ENCODE results near the gene TBL3. TPM values are rescaled to one million over a fixed set of nuclear protein-coding genes. Genes with fewer than 3 reads are reported as not detected.

The TBL3 gene
- 10 to 100 TPM; 29.4 to 30.7 TPM for total RNA-seq

DNA sequence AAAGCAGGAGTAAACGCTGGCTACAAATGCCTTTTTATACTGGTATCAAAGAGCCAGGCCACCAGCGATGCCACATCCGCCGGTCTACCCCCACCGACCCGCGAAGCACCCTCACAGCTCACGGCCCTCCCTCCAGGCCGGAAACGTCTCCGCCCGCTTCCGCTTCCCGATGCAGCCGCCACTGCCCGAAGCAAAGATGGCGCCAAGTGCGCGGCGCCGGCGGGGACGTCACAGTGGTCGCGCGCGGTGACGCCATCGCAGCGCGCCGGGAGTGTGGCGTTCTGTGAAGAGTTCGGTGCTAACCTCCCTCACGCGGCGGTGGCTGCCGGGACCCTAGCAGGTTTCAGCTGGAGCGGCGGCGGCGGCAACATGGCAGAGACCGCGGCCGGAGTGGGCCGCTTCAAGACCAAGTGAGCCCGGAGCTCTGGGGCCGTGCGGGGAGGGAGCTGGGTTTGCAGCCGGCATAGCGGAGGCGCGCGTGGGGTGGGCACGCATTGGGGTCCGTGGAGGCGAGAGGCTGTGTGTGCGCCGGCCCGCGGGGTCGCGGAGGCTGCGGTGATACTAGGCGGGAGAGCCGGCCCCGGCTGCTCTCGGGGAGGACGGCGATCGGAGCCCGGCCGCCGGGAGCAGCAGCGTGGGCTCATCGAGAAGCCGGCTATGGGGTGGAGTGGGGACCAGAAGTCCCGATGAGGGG is at the start of gene TBL3:
Gene TBL3 (plus strand): TSS at position 258 of the 694 bp plus-strand sequence. CDS start 112 bp downstream, at position 370.
- peak within 1 kb of the TSS; percentile 99 for H3K27ac Mint-ChIP-seq
- ATAC-seq (ENCODE audit: low read depth): peak; percentile 93
- H3K9me3 Mint-ChIP-seq: no peaks in the 10 kb centered on the region
- H3K36me3 Mint-ChIP-seq: peaks cover 7% of the 10 kb centered on the region
- H3K27me3 Mint-ChIP-seq: no peaks in the 10 kb centered on the region
- peak within 1 kb of the TSS; percentile 96 for H3K4me3 Mint-ChIP-seq
- DNase-seq: peak; percentile 99
- H3K4me1 Mint-ChIP-seq: peaks cover 13% of the 10 kb centered on the region
- POLR2A ChIA-PET: interaction anchor here (0.6 to 4.0 kb wide), 17 partner anchors 9 to 503 kb away, joined by 3 to 37 read pairs (median 6); partner anchors contain the start of genes GFER, MAPK8IP3, NDUFB10 and NOXO1

DNA sequence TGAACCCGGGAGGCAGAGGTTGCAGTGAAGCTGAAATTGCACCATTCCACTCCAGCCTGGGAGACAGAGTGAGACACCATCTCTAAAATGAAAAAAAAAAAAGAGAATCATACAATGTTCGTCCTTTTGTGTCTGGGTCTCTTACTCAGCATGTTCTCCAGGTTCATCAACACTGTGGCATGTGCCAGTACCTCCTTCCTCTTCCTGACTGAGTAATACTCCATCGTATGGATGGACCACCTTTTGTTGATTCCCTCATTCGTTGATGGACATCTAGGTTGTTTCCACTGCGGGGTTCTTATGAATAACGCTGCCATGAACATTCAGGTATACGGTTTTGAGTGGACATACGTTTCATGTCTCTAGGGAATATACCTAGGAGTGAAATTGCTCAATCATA is 49.5 kb upstream of the TBL3 start:
- Mint-ChIP-seq H3K9me3 (no peaks in the 10 kb centered on the region), H3K27ac (no peak overlapping the region), H3K4me1 (peaks cover 1% of the 10 kb centered on the region), H3K4me3 (no peak overlapping the region), H3K27me3 (peaks cover 52% of the 10 kb centered on the region), H3K36me3 (no peaks in the 10 kb centered on the region)
- ATAC-seq (ENCODE audit: low read depth): no peak
- POLR2A ChIA-PET: no interaction called here
- DNase-seq: no peak

DNA sequence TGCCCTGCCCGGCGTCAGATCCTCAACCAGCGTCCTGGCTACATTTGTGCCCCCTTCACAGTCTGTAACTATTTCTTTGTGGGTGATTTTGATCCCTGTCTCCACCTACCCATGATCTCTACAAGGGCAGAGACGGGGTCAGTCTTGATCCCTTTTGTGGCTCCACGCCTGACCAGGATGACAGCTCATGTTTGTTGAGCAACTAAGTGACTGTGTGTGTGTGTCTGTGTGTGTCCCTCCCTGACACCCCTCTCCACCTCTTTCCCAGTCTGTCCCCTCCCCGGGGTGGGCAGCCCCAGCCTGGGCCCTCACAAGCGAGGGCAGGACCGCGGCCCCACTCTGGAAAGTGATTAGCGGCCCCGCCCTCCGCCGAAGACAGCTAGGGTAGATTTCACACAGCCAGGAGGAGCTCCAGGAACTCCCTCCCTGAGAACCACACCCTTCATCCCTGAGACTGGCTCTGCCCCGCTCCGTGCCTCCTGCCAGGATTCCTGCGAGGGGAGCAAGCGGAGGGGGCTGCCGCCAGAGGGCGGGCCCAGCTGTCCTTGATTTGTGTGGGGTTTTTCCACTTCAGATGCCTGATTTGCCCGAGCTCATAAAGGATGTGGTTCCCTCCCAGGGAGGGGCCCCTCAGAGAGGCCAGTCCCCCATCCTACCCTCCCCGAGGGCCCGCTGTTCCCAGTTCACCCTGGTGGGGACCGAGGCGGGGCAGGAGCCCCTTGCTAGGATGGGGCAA is 48.4 kb upstream of the TBL3 start:
- Mint-ChIP-seq H3K4me3 (no peak overlapping the region), H3K36me3 (no peaks in the 10 kb centered on the region), H3K9me3 (no peaks in the 10 kb centered on the region), H3K27ac (no peak overlapping the region), H3K4me1 (peaks cover 1% of the 10 kb centered on the region), H3K27me3 (peaks cover 51% of the 10 kb centered on the region)
- ATAC-seq (ENCODE audit: low read depth) (no peak), DNase-seq (no peak)
- POLR2A ChIA-PET: interaction anchor here (1.8 kb wide), 1 partner anchor 141 kb away, joined by 6 read pairs; the partner anchor contains the start of genes NUBP2 and SPSB3

DNA sequence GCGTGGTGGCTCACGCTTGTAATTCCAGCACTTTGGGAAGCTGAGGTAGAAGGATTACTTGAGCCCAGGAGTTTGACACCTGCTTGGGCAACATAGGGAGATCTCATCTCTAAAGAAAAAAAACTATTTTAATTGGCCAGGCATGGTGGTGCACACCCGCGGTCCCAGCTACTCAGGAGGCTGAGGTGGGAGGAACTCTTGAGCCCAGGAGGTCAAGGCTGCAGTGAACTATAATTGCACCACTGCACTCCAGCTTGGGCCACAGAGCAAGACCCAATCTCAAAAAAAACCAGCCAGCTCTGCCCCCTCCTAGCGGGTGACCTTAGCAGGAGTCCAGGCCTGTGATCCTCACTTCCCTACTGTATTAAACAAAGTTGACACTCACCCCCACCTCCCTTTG is 47.8 kb upstream of the TBL3 start:
- Mint-ChIP-seq H3K27ac (no peak overlapping the region), H3K36me3 (no peaks in the 10 kb centered on the region), H3K9me3 (no peaks in the 10 kb centered on the region), H3K4me3 (no peak overlapping the region), H3K27me3 (peaks cover 46% of the 10 kb centered on the region), H3K4me1 (peaks cover 2% of the 10 kb centered on the region)
- POLR2A ChIA-PET: interaction anchor here (1.8 kb wide), 1 partner anchor 142 kb away, joined by 6 read pairs; the partner anchor contains the start of genes NUBP2 and SPSB3
- ATAC-seq (ENCODE audit: low read depth) (no peak), DNase-seq (no peak)

DNA sequence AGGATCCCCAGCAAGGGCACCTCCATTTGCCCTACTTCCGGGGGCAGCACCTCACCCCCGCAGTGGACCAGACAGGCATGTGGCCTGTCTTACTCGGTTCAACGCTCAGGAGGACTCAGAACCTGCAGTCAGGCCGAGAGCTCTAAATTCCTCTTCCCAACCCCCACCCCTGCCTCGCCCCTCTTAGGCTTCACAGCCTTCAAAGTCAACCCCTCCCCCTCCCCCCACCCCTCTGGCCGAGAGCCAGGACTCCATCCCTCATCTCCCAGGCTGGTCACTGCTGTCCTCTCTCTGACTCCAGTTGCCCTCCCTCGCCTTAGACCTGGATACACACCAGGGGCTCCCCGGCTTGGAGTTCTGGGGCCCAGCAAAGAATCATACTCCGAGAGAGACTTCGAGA is 45.6 kb upstream of the TBL3 start:
- Mint-ChIP-seq H3K36me3 (no peaks in the 10 kb centered on the region), H3K27ac (no peak overlapping the region), H3K4me1 (peaks cover 2% of the 10 kb centered on the region), H3K9me3 (no peaks in the 10 kb centered on the region), H3K27me3 (peaks cover 35% of the 10 kb centered on the region), H3K4me3 (no peak overlapping the region)
- POLR2A ChIA-PET: no interaction called here
- no peak for DNase-seq
- no peak for ATAC-seq (ENCODE audit: low read depth)

DNA sequence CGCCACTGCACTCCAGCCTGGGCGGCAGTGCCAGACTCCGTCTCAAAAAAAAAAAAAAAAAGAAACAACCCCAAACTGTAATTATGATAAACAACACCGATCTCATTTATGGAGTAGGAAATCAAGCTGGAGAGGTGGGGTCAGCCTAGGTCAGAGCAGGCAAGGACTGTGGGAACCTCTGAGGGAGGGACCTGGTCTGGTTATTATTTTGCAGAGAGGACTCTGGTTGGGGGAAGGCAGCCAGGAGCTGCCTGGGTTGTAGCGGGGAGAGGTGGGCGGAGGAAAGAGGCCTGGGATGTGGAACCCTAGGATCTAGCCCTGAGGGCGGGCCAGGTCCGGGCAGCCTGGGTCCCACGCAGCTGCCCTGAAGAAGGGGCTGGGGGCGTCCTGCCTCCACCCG is 42.7 kb upstream of the TBL3 start:
- peak overlapping the region; percentile 72 for H3K27ac Mint-ChIP-seq

DNA sequence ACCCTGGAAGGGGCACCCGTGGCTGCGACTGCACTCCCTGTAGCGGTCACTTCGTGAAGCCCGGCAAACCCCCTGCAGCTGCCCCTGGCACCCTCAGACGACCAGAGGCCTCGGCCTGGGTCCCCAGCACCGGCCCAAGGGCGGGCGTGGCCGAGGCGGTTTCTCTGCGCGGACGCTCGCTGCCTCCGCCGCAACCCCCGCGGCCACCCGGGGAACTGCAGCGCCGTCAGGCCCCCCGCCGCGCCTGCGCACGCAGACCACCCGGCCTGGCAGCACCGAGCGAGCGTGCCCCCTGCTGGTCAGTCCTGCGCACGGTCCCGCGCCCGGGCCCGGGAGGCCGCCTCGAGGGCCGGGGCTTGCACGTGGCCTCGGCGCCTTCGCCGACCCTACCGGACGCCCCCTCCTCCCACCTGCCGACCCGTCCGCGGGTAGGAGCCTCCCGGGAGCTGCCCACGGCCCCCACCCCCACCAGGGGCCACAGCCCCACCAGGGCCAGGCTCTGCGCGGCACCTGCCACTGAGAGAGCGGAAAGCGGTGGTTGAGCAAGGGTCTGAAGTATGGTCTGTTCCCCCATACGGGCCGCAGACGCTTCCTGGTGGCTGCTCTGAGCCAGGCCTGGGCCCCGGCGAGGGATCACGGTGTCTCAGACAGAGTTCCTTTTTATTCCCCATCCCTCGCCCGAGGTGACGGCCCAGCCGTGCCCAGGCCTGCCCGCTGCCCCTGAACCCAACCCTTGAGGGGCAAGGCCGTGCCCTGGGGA is 42.1 kb upstream of the TBL3 start:
- H3K9me3 Mint-ChIP-seq: no peaks in the 10 kb centered on the region
- DNase-seq (peak; percentile 99), ATAC-seq (ENCODE audit: low read depth) (peak; percentile 96)
- POLR2A ChIA-PET: interaction anchor here (0.9 to 1.1 kb wide), 3 partner anchors 13 to 147 kb away, joined by 3 to 10 read pairs (median 3); partner anchors contain the start of genes MSRB1, NUBP2, RPS2 and SPSB3
- no peaks in the 10 kb centered on the region for H3K36me3 Mint-ChIP-seq
- H3K4me3 Mint-ChIP-seq: peak overlapping the region; percentile 56
- H3K4me1 Mint-ChIP-seq: peaks cover 2% of the 10 kb centered on the region
- peaks cover 11% of the 10 kb centered on the region for H3K27me3 Mint-ChIP-seq
- H3K27ac Mint-ChIP-seq: no peak overlapping the region

More for the DNA sequence above, 42.7 kb upstream of the TBL3 start:
- peak; percentile 21 for ATAC-seq (ENCODE audit: low read depth)
- Mint-ChIP-seq H3K4me3 (peak overlapping the region; percentile 80), H3K9me3 (no peaks in the 10 kb centered on the region), H3K4me1 (peaks cover 2% of the 10 kb centered on the region), H3K27me3 (peaks cover 13% of the 10 kb centered on the region), H3K36me3 (no peaks in the 10 kb centered on the region)
- POLR2A ChIA-PET: interaction anchor here (0.6 to 1.1 kb wide), 5 partner anchors 14 to 147 kb away, joined by 3 to 10 read pairs (median 3); partner anchors contain the start of genes MSRB1, NTHL1, NUBP2 and RPS2
- no peak for DNase-seq

DNA sequence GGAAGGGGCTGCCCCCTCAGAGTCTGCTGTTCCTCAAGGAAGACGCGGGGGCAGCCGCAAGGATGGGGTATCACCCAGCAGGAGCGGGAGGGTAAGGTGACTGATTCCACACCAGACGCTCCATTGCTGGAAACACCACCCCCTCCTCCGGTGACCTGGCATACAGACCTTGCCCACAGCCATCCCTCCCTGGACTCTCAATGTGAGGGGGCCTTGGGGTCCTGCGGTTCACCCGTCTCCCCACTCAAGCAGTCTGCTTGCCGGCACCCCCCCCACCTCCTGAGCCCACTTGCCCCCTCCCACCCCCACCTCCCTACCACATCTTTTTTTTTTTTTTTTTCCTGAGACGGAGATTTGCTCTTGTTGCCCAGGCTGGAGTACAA is 41.5 kb upstream of the TBL3 start:
- H3K4me3 Mint-ChIP-seq: no peak overlapping the region
- POLR2A ChIA-PET: no interaction called here
- DNase-seq (no peak), ATAC-seq (ENCODE audit: low read depth) (no peak)
- peaks cover 2% of the 10 kb centered on the region for H3K4me1 Mint-ChIP-seq
- H3K27me3 Mint-ChIP-seq: peaks cover 9% of the 10 kb centered on the region
- no peaks in the 10 kb centered on the region for H3K36me3 Mint-ChIP-seq
- no peaks in the 10 kb centered on the region for H3K9me3 Mint-ChIP-seq
- no peak overlapping the region for H3K27ac Mint-ChIP-seq

DNA sequence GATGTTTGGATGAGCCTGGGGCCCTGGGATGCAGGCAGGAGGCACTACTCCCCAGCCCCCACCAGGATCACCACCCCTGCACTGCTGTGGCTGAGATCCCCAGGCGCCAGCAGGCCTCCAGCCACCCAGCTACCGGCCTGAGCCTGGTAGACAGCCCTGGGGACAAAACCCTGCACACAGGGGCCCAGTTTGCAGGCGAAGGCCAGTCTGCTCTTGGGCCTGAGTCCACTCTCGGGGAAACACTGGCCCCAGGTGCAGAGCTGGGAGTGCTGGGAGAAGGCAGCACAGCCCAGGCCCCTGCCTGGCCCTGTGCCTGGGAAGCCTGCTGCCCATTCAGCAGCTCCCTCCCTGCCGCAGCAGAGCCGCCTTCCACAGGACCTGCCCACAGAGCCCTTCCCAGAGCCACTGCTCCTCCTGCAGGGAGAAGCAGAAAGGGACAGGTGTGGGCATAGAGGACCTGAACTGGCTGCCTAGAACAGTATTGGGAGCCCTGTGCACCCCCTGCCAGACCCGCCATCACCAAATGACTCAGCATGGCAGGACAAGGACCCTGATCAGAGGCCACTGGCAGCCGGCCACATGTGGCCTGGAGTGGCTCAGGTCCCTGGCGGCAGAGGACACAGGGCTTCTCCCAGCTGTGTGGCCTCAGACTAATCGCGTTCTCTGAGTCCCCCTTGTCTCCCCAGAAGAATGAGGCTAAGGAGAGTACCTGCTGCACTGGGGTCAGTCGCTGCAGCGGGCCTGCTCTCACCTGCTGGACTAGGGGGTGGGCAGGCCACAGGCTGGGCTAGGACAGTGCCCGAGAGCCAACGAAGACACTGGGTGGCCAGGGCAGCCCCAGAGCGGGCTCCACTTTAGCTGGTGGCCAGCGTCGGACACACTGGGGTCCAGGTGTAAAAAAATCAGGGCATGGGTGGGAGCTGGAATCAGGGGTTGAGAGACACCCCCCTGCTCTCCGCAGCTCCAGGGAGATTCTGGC is 39.5 kb upstream of the TBL3 start:
- Mint-ChIP-seq H3K4me1 (peaks cover 2% of the 10 kb centered on the region), H3K27me3 (peaks cover 7% of the 10 kb centered on the region), H3K9me3 (no peaks in the 10 kb centered on the region), H3K27ac (no peak overlapping the region), H3K4me3 (no peak overlapping the region), H3K36me3 (no peaks in the 10 kb centered on the region)
- no peak for ATAC-seq (ENCODE audit: low read depth)
- no peak for DNase-seq
- POLR2A ChIA-PET: no interaction called here

DNA sequence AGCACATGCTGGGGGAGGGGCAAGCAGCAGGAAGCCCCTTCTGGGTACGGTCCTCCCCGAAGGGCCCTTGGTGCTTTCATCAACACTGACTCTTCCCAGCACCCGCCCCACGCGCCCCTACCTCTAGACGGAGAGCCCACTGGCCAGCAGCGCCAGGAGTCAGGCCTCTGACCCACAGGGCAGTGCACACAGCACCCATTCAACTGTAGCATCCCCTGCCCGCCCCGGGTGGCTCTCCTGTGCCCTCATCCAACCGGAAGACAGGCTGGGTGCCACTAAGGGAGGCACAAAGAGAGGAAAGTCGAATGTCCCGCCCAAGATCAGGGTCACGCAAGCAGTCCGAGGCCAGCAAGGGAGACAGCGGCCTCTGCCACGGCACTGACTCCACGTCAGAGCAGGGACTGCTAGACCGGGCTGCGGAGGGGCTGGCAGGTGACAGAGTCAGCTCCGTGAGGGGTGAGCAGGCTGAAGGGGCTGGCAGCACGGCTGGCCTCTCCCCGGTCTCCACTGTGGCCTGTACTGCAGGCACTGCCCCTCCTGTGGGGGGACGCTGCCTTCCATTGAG is 38.7 kb upstream of the TBL3 start:
- peaks cover 3% of the 10 kb centered on the region for H3K27me3 Mint-ChIP-seq
- no peak for ATAC-seq (ENCODE audit: low read depth)
- no peak overlapping the region for H3K27ac Mint-ChIP-seq
- H3K36me3 Mint-ChIP-seq: no peaks in the 10 kb centered on the region
- H3K4me3 Mint-ChIP-seq: no peak overlapping the region
- no peaks in the 10 kb centered on the region for H3K9me3 Mint-ChIP-seq
- H3K4me1 Mint-ChIP-seq: peaks cover 2% of the 10 kb centered on the region
- POLR2A ChIA-PET: interaction anchor here (0.5 kb wide), 1 partner anchor 470 kb away, joined by 3 read pairs; no protein-coding TSS in a partner anchor
- no peak for DNase-seq

DNA sequence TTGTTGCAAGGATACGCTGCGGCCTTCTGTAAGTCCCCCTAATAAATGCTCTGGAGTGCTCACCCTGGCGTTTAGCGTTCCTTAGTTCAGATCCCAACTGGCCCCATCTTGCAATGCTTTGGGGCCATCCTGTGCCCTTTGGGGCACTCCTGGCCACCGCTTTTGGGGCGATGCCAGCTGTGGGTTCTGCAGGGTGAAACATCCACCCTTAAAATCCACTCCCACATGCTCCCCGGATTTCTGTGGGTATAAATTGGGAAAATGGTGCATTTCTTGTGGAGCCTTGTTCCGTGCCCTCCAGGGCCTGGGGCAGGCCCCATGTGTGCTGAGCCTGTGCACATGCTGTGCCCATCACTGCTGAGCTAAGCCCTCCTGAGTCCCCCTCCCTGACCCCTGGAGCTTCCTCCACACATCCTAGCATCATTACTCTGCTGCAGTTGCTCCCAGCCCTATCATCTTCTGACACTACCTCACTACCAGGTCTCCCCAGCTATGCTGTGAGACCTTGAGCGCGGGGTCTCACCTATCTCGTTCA is 34.8 kb upstream of the TBL3 start:
- POLR2A ChIA-PET: no interaction called here
- Mint-ChIP-seq H3K4me1 (peaks cover 2% of the 10 kb centered on the region), H3K9me3 (no peaks in the 10 kb centered on the region), H3K4me3 (no peak overlapping the region), H3K36me3 (no peaks in the 10 kb centered on the region), H3K27me3 (no peaks in the 10 kb centered on the region), H3K27ac (no peak overlapping the region)
- DNase-seq (no peak), ATAC-seq (ENCODE audit: low read depth) (no peak)

DNA sequence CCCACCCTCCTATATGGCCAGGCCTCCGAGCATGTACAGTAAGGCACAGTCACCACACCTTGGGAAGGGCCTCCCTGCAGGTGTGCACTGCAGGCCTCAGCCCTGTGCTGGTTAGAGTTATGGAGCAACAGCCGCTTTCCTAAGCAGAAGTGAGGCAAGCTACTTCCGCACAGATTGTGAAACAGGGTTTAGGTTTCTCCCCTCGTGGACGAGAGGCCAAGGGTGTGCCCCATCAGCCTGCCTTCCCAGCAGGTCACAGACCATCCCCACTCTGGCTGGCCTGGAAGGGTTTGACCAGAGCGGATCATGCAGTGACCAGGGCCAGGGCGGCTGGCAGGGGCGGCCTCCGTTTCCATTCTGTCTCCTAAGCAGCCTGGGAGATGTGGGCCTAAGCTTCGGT is 33.5 kb upstream of the TBL3 start:
- Mint-ChIP-seq H3K4me1 (peaks cover 2% of the 10 kb centered on the region), H3K27me3 (no peaks in the 10 kb centered on the region), H3K9me3 (no peaks in the 10 kb centered on the region), H3K36me3 (no peaks in the 10 kb centered on the region), H3K27ac (no peak overlapping the region), H3K4me3 (no peak overlapping the region)
- POLR2A ChIA-PET: no interaction called here
- DNase-seq (no peak), ATAC-seq (ENCODE audit: low read depth) (no peak)

All from activated naive CD8-positive, alpha-beta T cell treated with anti-CD3 and anti-CD28 coated beads, Interleukin-2, amount 10 ng/mL, durations not matched to agents 7 days and 5 days (primary cell).